ENCODE data around the gene RPP25L. TPM values are rescaled to one million over a fixed set of nuclear protein-coding genes. Genes with fewer than 3 reads are reported as not detected.

RPP25L gene
- total RNA-seq, 1 experiment from 2014 or later = 51.1 TPM

- POLR2A ChIA-PET = interaction anchor here (0.8 to 1.6 kb wide), 2 partner anchors 11 to 14 kb away, joined by 3 to 7 read pairs; partner anchors contain the start of gene DCTN3
- H3K36me3 ChIP-seq (ENCODE audit: control insufficient read depth in 1 of 2, insufficient read depth in 2 of 2, low read length in 2 of 2) = peaks cover 0 to 12% of the 10 kb centered on the region in 2 experiments; a peak in 2 of 4 replicates
- H3K4me2 ChIP-seq (ENCODE audit: low read length) = no peak overlapping the region
- peak; percentile 55 for ATAC-seq
- H3K9ac ChIP-seq (ENCODE audit: low read length) = no peak overlapping the region
- no peak overlapping the region for H3K4me3 ChIP-seq (replicated peaks in 1 of 2; ENCODE audit: low read depth in 1 of 2, low read length in 2 of 2)
- no peaks in the 10 kb centered on the region for H3K9me2 ChIP-seq (ENCODE audit: insufficient read depth)
- peaks cover 10 to 45% of the 10 kb centered on the region in 2 experiments; a peak in 3 of 4 replicates for H3K4me1 ChIP-seq (ENCODE audit: control insufficient read depth in 1 of 2, insufficient read depth in 2 of 2, low read length in 2 of 2)
- no peak overlapping the region for H3K27ac ChIP-seq (ENCODE audit: low read depth, low read length)
- TF ChIP-seq JUND (IDR thresholded peaks at IDR 0.05) (no peak), POLR2AphosphoS5 (IDR thresholded peaks at IDR 0.05; ENCODE audit: low read depth, low read length) (peak; percentile 39)
- TF ChIP-seq, protein P1, sequence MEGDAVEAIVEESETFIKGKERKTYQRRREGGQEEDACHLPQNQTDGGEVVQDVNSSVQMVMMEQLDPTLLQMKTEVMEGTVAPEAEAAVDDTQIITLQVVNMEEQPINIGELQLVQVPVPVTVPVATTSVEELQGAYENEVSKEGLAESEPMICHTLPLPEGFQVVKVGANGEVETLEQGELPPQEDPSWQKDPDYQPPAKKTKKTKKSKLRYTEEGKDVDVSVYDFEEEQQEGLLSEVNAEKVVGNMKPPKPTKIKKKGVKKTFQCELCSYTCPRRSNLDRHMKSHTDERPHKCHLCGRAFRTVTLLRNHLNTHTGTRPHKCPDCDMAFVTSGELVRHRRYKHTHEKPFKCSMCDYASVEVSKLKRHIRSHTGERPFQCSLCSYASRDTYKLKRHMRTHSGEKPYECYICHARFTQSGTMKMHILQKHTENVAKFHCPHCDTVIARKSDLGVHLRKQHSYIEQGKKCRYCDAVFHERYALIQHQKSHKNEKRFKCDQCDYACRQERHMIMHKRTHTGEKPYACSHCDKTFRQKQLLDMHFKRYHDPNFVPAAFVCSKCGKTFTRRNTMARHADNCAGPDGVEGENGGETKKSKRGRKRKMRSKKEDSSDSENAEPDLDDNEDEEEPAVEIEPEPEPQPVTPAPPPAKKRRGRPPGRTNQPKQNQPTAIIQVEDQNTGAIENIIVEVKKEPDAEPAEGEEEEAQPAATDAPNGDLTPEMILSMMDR (IDR thresholded peaks at IDR 0.05 in 2 of 3, conservative IDR thresholded peaks at IDR 0.05 in 1 of 3; ENCODE audit: borderline replicate concordance in 1 of 3, insufficient read depth in 1 of 3, low read depth in 2 of 3, low read length in 2 of 3) = peak in 2 of 3 experiments; percentile 85 to 87; a peak in 4 of 6 replicates
- no TSS peak for BruUV-seq (replicated peaks)
- RAD21 ChIA-PET (ENCODE audit: low non-redundant PET in 1 of 2, low total read pairs in 2 of 2, uncharacterized antibody in 2 of 2, unreplicated experiment in 2 of 2) = interaction anchor here in 1 of 2 experiments (0.6 to 0.7 kb wide), 2 partner anchors 23 to 30 kb away, joined by 3 to 4 read pairs; no protein-coding TSS in a partner anchor
- H4K20me1 ChIP-seq (ENCODE audit: insufficient read depth) = no peaks in the 10 kb centered on the region
- CTCF ChIA-PET = interaction anchor here (1.0 to 2.5 kb wide), 14 partner anchors 10 to 230 kb away, joined by 3 to 21 read pairs (median 6); partner anchors contain the start of genes DCTN3, GALT and RPP25L
- no peaks in the 10 kb centered on the region for H3K9me3 ChIP-seq (ENCODE audit: control insufficient read depth in 1 of 2, insufficient read depth in 1 of 2, low read depth in 1 of 2, low read length in 2 of 2)
- DNase-seq (ENCODE audit: low read depth, low spot score) = no peak
- no peaks in the 10 kb centered on the region for H3K27me3 ChIP-seq (ENCODE audit: insufficient read depth, low read length)
- H2AFZ ChIP-seq (ENCODE audit: low read depth, low read length, poor library complexity, severe bottlenecking) = no peak overlapping the region
- H3K79me2 ChIP-seq (ENCODE audit: insufficient read depth, low read length) = peaks cover 27% of the 10 kb centered on the region
- intact Hi-C loops (cut with micrococcal nuclease) = loop anchor here (1.0 kb wide), 2 partner anchors 22 to 86 kb away; partner anchors contain the start of gene RPP25L
Measured at GRCh38 chr9:34633851-34634550, 22.1 kb upstream of the RPP25L start.

GRCh38 chr9:34633166-34633565 is 21.3 kb upstream of the RPP25L start:
- ChIA-PET CTCF (interaction anchor here (1.0 to 2.5 kb wide), 11 partner anchors 10 to 85 kb away, joined by 3 to 21 read pairs (median 6); partner anchors contain the start of genes GALT and RPP25L), POLR2A (interaction anchor here (0.8 to 1.6 kb wide), 2 partner anchors 12 to 13 kb away, joined by 3 to 7 read pairs; partner anchors contain the start of gene DCTN3), RAD21 (ENCODE audit: low non-redundant PET in 1 of 2, low total read pairs in 2 of 2, uncharacterized antibody in 2 of 2, unreplicated experiment in 2 of 2) (no interaction called here)
- no peak overlapping the region for H3K9ac ChIP-seq (ENCODE audit: low read length)
- peaks cover 4% of the 10 kb centered on the region; the same call in 1 of the 2 replicates for H3K27me3 ChIP-seq (ENCODE audit: insufficient read depth, low read length)
- no peak overlapping the region for H3K4me3 ChIP-seq (replicated peaks in 1 of 2; ENCODE audit: low read depth in 1 of 2, low read length in 2 of 2)
- no peak for DNase-seq (ENCODE audit: low read depth, low spot score)
- H3K9me3 ChIP-seq (ENCODE audit: control insufficient read depth in 1 of 2, insufficient read depth in 1 of 2, low read depth in 1 of 2, low read length in 2 of 2) = no peaks in the 10 kb centered on the region
- no peak overlapping the region for H3K27ac ChIP-seq (ENCODE audit: low read depth, low read length)
- no TSS peak for BruUV-seq (replicated peaks)
- H3K79me2 ChIP-seq (ENCODE audit: insufficient read depth, low read length) = peaks cover 27% of the 10 kb centered on the region
- peaks cover 11 to 45% of the 10 kb centered on the region in 2 experiments for H3K4me1 ChIP-seq (ENCODE audit: control insufficient read depth in 1 of 2, insufficient read depth in 2 of 2, low read length in 2 of 2)
- H3K36me3 ChIP-seq (ENCODE audit: control insufficient read depth in 1 of 2, insufficient read depth in 2 of 2, low read length in 2 of 2) = peaks cover 0 to 12% of the 10 kb centered on the region in 2 experiments; a peak in 2 of 4 replicates
- no peak overlapping the region for H2AFZ ChIP-seq (ENCODE audit: low read depth, low read length, poor library complexity, severe bottlenecking)
- ATAC-seq = no peak
- intact Hi-C loops (cut with micrococcal nuclease) = no loop called here
- H3K4me2 ChIP-seq (ENCODE audit: low read length) = no peak overlapping the region
- no peaks in the 10 kb centered on the region for H4K20me1 ChIP-seq (ENCODE audit: insufficient read depth)
- H3K9me2 ChIP-seq (ENCODE audit: insufficient read depth) = no peaks in the 10 kb centered on the region
- TF ChIP-seq, protein P2, sequence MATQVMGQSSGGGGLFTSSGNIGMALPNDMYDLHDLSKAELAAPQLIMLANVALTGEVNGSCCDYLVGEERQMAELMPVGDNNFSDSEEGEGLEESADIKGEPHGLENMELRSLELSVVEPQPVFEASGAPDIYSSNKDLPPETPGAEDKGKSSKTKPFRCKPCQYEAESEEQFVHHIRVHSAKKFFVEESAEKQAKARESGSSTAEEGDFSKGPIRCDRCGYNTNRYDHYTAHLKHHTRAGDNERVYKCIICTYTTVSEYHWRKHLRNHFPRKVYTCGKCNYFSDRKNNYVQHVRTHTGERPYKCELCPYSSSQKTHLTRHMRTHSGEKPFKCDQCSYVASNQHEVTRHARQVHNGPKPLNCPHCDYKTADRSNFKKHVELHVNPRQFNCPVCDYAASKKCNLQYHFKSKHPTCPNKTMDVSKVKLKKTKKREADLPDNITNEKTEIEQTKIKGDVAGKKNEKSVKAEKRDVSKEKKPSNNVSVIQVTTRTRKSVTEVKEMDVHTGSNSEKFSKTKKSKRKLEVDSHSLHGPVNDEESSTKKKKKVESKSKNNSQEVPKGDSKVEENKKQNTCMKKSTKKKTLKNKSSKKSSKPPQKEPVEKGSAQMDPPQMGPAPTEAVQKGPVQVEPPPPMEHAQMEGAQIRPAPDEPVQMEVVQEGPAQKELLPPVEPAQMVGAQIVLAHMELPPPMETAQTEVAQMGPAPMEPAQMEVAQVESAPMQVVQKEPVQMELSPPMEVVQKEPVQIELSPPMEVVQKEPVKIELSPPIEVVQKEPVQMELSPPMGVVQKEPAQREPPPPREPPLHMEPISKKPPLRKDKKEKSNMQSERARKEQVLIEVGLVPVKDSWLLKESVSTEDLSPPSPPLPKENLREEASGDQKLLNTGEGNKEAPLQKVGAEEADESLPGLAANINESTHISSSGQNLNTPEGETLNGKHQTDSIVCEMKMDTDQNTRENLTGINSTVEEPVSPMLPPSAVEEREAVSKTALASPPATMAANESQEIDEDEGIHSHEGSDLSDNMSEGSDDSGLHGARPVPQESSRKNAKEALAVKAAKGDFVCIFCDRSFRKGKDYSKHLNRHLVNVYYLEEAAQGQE (IDR thresholded peaks at IDR 0.05; ENCODE audit: low read depth) = no peak
- TF ChIP-seq, protein P3, sequence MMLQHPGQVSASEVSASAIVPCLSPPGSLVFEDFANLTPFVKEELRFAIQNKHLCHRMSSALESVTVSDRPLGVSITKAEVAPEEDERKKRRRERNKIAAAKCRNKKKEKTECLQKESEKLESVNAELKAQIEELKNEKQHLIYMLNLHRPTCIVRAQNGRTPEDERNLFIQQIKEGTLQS (IDR thresholded peaks at IDR 0.05) = no peak
- TF ChIP-seq SP1 (IDR thresholded peaks at IDR 0.05; ENCODE audit: low read depth) (no peak), SIN3A (IDR thresholded peaks at IDR 0.05; ENCODE audit: low read depth) (no peak)
- TF ChIP-seq, protein P4, sequence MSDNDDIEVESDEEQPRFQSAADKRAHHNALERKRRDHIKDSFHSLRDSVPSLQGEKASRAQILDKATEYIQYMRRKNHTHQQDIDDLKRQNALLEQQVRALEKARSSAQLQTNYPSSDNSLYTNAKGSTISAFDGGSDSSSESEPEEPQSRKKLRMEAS (IDR thresholded peaks at IDR 0.05) = no peak

Measured in HCT116 (cell line).